HUES48 (cell line): Measurements from ENCODE around the gene SEC61A1.
A peak's percentile ranks its signal among the peaks of the same experiment; 100 is the strongest.

Experiments used
- H3K27ac ChIP-seq: one replicate; pipeline ENCODE4 v1.7.0; 2013; ENCODE audit warnings: low read depth, low read length, inconsistent platforms
- H3K27me3 ChIP-seq: 2 replicates; pipeline ENCODE4 v1.6.1; 2013; ENCODE audit warnings: mild to moderate bottlenecking, low read length; ENCODE audit not compliant: control insufficient read depth, insufficient read depth
- H3K36me3 ChIP-seq: 2 replicates; pipeline ENCODE4 v1.6.1; 2013; ENCODE audit warnings: low read length; ENCODE audit not compliant: control insufficient read depth, insufficient read depth
- H3K4me1 ChIP-seq: 2 replicates; pipeline ENCODE4 v1.6.1; 2013; ENCODE audit warnings: mild to moderate bottlenecking, low read length; ENCODE audit not compliant: control insufficient read depth, insufficient read depth
- H3K4me3 ChIP-seq: 2 replicates; pipeline ENCODE4 v1.5.1; 2013; ENCODE audit warnings: mild to moderate bottlenecking, low read depth, low read length
- H3K9ac ChIP-seq: 2 replicates; pipeline ENCODE4 v1.6.1; 2013; ENCODE audit warnings: mild to moderate bottlenecking, low read depth, low read length, moderate library complexity
- H3K9me3 ChIP-seq: 2 replicates; pipeline ENCODE4 v1.6.1; 2013; ENCODE audit warnings: low read length; ENCODE audit not compliant: control insufficient read depth, insufficient read depth

SEC61A1 gene

DNA sequence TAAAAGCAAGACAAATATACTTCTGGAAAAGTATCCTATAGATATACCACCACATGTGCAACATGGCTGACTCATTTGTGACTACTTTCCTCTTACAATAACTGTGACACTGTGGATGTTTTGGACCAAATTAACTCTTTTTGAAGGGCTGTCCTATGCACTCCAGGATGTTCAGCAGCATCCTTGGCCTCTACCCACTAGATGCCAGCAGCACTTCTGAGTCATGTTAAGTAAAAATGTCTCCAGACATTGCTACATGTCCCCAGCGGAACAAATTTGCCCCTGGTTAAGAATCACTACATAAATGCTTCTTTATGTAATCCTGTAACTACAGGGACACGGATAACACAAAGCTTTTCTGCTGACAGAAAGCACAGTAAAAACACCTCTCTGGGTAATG is 39.3 kb downstream of the SEC61A1 start:
- no peak overlapping the region for H3K9ac ChIP-seq
- H3K36me3 ChIP-seq = peaks cover 68% of the 10 kb centered on the region
- peaks cover 21% of the 10 kb centered on the region for H3K4me1 ChIP-seq
- no peaks in the 10 kb centered on the region for H3K27me3 ChIP-seq
- no peak overlapping the region for H3K4me3 ChIP-seq
- no peaks in the 10 kb centered on the region for H3K9me3 ChIP-seq
- no peak overlapping the region for H3K27ac ChIP-seq

GRCh38 chr3:128094295-128095151 is 42.3 kb downstream of the SEC61A1 start:
- Histone ChIP-seq H3K9me3 (no peaks in the 10 kb centered on the region), H3K4me3 (no peak overlapping the region), H3K27ac (no peak overlapping the region), H3K36me3 (peaks cover 74% of the 10 kb centered on the region), H3K4me1 (peaks cover 43% of the 10 kb centered on the region), H3K27me3 (no peaks in the 10 kb centered on the region), H3K9ac (no peak overlapping the region)

DNA sequence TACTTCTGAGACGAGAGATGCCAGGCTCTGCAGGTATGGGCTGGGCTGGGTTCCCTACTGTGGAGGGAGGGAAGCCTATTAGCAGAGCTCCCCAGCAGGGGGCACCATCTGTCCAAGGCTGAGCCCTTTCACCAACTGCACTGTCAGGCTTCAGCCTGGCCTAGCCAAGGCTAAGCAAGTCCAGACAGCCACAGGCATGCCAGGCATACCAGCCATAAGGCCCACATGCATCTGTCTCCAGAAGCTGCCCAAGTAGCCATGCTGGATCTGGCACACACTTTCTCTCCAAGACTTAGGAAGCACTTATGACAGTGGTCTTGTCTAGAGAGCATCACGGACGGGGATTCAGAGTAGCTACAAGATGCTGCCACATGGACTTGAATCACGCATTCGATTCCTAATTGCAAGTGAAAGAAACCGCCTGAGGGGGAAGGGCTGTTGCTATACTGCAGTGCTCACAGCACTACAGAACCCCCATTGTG is 43.0 kb downstream of the SEC61A1 start:
- Histone ChIP-seq H3K4me3 (0 out of 2 replicates have a peak overlapping the region, but pooled peaks have one; percentile 30), H3K4me1 (peaks cover 43% of the 10 kb centered on the region), H3K27me3 (no peaks in the 10 kb centered on the region), H3K36me3 (peaks cover 81% of the 10 kb centered on the region), H3K9me3 (no peaks in the 10 kb centered on the region), H3K9ac (no peak overlapping the region; the same call in 1 of the 2 replicates), H3K27ac (peak overlapping the region; percentile 62)

DNA sequence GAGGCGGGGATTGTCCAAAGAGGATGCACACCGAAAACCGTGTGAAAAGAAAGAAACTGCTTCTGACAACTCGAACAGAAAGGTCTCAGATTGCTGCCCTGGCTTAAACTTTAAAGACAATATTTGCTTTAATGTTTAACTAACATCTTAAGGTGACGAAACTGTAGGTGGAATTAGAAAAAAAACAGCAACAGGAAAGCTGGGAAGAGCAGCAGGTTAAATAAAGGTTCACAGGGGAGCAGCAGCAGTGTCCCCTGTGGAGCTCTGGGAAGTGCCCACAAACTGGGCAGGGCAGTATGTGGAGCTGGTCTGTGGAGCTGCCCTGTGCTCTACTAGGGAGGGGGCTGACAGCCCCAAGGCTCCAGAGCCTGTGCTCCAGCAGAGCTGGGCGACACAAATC is 46.0 kb downstream of the SEC61A1 start:
- Histone ChIP-seq H3K9me3 (no peaks in the 10 kb centered on the region), H3K9ac (no peak overlapping the region), H3K4me3 (no peak overlapping the region), H3K36me3 (peaks cover 91% of the 10 kb centered on the region), H3K27ac (peak overlapping the region; percentile 25), H3K27me3 (no peaks in the 10 kb centered on the region), H3K4me1 (peaks cover 37% of the 10 kb centered on the region)

DNA sequence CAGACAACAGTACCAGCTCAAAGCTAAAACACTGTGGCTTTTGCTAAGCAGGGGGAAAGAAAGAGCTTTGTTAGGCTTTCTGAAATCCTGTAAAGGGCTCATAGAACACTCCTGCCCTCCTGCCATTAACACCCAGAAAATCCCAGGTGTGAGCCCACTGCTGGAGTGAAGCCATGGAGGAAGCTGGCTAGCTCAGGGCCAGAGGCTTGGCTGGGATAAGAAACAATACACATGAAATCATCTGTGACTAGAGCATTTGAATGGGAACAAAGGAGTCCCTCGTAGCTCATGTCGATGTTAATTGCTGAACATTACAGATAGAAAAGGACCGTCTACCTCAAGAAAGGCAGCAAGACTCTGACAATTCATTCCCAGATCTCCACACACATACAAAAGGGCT is 47.9 kb downstream of the SEC61A1 start:
- H3K27ac ChIP-seq = no peak overlapping the region
- no peak overlapping the region for H3K9ac ChIP-seq
- H3K27me3 ChIP-seq = no peaks in the 10 kb centered on the region
- no peak overlapping the region for H3K4me3 ChIP-seq
- peaks cover 90% of the 10 kb centered on the region for H3K36me3 ChIP-seq
- no peaks in the 10 kb centered on the region for H3K9me3 ChIP-seq
- H3K4me1 ChIP-seq = peaks cover 34% of the 10 kb centered on the region

GRCh38 chr3:128100638-128101037 is 48.4 kb downstream of the SEC61A1 start:
- no peaks in the 10 kb centered on the region for H3K27me3 ChIP-seq
- H3K27ac ChIP-seq = no peak overlapping the region
- H3K4me1 ChIP-seq = peaks cover 29% of the 10 kb centered on the region
- peaks cover 90% of the 10 kb centered on the region for H3K36me3 ChIP-seq
- no peaks in the 10 kb centered on the region for H3K9me3 ChIP-seq
- H3K9ac ChIP-seq = no peak overlapping the region
- no peak overlapping the region for H3K4me3 ChIP-seq

DNA sequence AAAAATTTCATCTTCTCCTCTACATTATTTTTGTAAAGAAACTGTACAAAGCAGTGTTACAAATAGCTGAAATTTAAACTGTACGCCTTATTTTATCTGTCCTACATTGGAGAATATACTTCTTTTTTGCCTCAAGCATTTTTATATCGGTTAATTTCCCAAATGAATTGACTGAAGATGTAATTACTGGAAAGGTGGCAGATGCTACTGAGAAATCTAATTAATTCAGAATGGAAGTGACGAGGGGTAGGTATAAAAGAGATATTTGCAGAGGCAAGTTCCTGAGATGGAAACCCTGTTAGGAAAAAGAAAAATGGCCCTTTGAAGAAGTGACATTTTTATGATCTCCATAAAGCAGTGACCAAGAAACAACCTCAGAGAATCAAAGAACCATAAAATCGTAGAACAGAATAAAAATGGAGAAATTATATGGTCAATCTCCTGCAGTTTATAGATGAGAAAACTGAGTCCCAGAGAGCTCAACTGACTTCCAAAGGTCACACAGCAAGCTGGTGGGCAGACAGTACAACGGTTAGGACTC is 51.0 kb downstream of the SEC61A1 start:
- Histone ChIP-seq H3K9me3 (no peaks in the 10 kb centered on the region), H3K9ac (no peak overlapping the region), H3K4me3 (no peak overlapping the region), H3K4me1 (peaks cover 13% of the 10 kb centered on the region), H3K27ac (no peak overlapping the region), H3K27me3 (no peaks in the 10 kb centered on the region), H3K36me3 (peaks cover 91% of the 10 kb centered on the region)

DNA sequence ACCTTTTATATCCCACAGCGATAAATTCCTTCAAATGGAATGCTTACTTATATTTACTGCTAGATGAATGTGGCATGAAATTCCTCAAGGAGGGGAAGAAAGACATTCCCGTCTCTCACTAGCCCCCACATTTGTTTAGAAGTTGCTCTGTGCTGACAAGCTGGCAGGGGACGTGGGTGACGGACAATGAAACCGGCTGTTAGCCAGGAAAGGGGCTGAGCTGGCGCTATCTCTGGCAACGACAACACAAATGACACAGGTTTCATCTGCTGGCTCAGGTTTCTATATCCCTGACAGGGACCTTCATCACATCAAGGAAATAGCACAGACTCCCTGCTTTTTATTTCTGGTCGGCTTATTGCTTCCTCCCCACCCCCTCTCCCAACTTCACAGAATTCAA is 55.6 kb downstream of the SEC61A1 start:
- Histone ChIP-seq H3K27me3 (no peaks in the 10 kb centered on the region), H3K27ac (peak overlapping the region; percentile 40), H3K36me3 (peaks cover 92% of the 10 kb centered on the region), H3K4me3 (no peak overlapping the region), H3K4me1 (no peaks in the 10 kb centered on the region), H3K9ac (no peak overlapping the region), H3K9me3 (no peaks in the 10 kb centered on the region)

- H3K27ac ChIP-seq = no peak overlapping the region
- no peaks in the 10 kb centered on the region for H3K27me3 ChIP-seq
- peaks cover 95% of the 10 kb centered on the region for H3K36me3 ChIP-seq
- no peak overlapping the region for H3K4me3 ChIP-seq
- H3K4me1 ChIP-seq = no peaks in the 10 kb centered on the region
- no peak overlapping the region for H3K9ac ChIP-seq
- H3K9me3 ChIP-seq = no peaks in the 10 kb centered on the region
These were observed 58.9 kb downstream of the SEC61A1 start for GRCh38 chr3:128111147-128111546.

GRCh38 chr3:128112357-128112968 is 60.2 kb downstream of the SEC61A1 start:
- H3K9ac ChIP-seq = no peak overlapping the region
- peaks cover 94% of the 10 kb centered on the region for H3K36me3 ChIP-seq
- H3K4me1 ChIP-seq = no peaks in the 10 kb centered on the region

More at GRCh38 chr3:128112357-128112968, 60.2 kb downstream of the SEC61A1 start:
- Histone ChIP-seq H3K9me3 (no peaks in the 10 kb centered on the region), H3K27me3 (no peaks in the 10 kb centered on the region), H3K4me3 (no peak overlapping the region), H3K27ac (no peak overlapping the region)
